Hepatocyte (in vitro differentiated cells): ENCODE measurements around the gene PLA2G4A.

Experiments used
- EZH2 ChIP-seq: fragments of 200-600 bp; sonication (generic); IDR thresholded peaks from 2 replicates; pipeline ENCODE4 v1.6.1; 2016; ENCODE audit warnings: antibody characterized with exemption, mild to moderate bottlenecking, borderline replicate concordance
- EZH2phosphoT487 ChIP-seq: fragments of 200-600 bp; sonication (generic); IDR thresholded peaks from one replicate; pipeline ENCODE4 v1.6.1; 2018; ENCODE audit warnings: antibody characterized with exemption, mild to moderate bottlenecking, low read depth, moderate library complexity; ENCODE audit not compliant: unreplicated experiment, severe bottlenecking
- TF ChIP-seq, protein P1 (sequence below): fragments of 200-600 bp; sonication (generic); IDR thresholded peaks from 2 replicates; pipeline ENCODE4 v1.5.1; 2016; ENCODE audit warnings: antibody characterized with exemption, mild to moderate bottlenecking; ENCODE audit not compliant: poor library complexity

DNA sequence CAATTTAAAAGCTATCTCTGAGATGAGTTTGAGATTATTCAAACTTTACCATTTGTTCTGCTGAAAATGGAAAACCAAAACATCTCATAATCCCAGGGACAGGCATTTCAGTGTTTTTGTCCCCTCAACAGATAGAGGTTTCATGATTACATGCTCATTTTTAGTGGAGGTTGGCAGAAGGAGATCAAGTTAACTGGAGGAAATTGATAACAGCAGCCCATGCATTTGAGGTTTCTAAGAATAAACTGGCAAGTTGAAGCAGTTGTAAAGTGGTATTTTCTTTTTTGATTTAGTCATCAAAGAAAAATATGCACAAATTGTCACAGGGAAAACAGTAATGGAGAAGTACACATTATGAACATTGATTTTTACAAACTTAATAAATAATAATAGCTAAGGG is 205.8 kb downstream of the PLA2G4A start:
- TF ChIP-seq, protein P1, sequence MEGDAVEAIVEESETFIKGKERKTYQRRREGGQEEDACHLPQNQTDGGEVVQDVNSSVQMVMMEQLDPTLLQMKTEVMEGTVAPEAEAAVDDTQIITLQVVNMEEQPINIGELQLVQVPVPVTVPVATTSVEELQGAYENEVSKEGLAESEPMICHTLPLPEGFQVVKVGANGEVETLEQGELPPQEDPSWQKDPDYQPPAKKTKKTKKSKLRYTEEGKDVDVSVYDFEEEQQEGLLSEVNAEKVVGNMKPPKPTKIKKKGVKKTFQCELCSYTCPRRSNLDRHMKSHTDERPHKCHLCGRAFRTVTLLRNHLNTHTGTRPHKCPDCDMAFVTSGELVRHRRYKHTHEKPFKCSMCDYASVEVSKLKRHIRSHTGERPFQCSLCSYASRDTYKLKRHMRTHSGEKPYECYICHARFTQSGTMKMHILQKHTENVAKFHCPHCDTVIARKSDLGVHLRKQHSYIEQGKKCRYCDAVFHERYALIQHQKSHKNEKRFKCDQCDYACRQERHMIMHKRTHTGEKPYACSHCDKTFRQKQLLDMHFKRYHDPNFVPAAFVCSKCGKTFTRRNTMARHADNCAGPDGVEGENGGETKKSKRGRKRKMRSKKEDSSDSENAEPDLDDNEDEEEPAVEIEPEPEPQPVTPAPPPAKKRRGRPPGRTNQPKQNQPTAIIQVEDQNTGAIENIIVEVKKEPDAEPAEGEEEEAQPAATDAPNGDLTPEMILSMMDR, result no peak
- TF ChIP-seq EZH2, result no peak
- TF ChIP-seq EZH2phosphoT487, result no peak
